K562 (cell line): ENCODE measurements around the gene ABHD16A. TPM values are rescaled to one million over a fixed set of nuclear protein-coding genes. Genes with fewer than 3 reads are reported as not detected.
A peak's percentile ranks its signal among the peaks of the same experiment; 100 is the strongest.

ENCODE experiments used
- ARID3A ChIP-seq: IDR thresholded peaks from 2 replicates; pipeline ENCODE4 v1.6.1; 2012; ENCODE audit warnings: low read depth, low read length, improper control_type of control experiment, borderline replicate concordance
- ATF1 ChIP-seq, 2 experiments: fragments of 450-650 bp in 1 of 2; IDR thresholded peaks; 2 replicates each; pipeline ENCODE4 v1.6.1; 2016; ENCODE audit warnings: missing compliant biosample characterization in 1 of 2, missing genetic modification characterization in 1 of 2
- ELK3 ChIP-seq: fragments of 450-650 bp; formaldehyde crosslinking; IDR thresholded peaks from 2 replicates; pipeline ENCODE4 v1.4.0; 2020; ENCODE audit warnings: mild to moderate bottlenecking
- HEY1 ChIP-seq: fragments of 250-450 bp; sonication (Bioruptor Pico); IDR thresholded peaks from 2 replicates; pipeline ENCODE4 v1.5.0; 2020; ENCODE audit warnings: mild to moderate bottlenecking, moderate library complexity, borderline replicate concordance
- HNRNPUL1 ChIP-seq: fragments of 200-400 bp; formaldehyde crosslinking; IDR thresholded peaks from 2 replicates; pipeline ENCODE4 v1.6.1; 2017; ENCODE audit warnings: low read length
- HSF4 ChIP-seq: fragments of 250-450 bp; sonication (Bioruptor Pico); IDR thresholded peaks from 2 replicates; pipeline ENCODE4 v2.1.2; 2022; ENCODE audit warnings: mild to moderate bottlenecking, moderate library complexity, borderline replicate concordance
- JUND ChIP-seq, 2 experiments: IDR thresholded peaks; 2 replicates in 1 of 2; 3 replicates in 1 of 2; pipeline ENCODE4 v1.6.1; 2011; ENCODE audit warnings: borderline replicate concordance in 2 of 2, low read depth in 2 of 2, low read length in 2 of 2, improper control_type of control experiment in 1 of 2, missing biosample characterization in 1 of 2, missing genetic modification characterization in 1 of 2, missing genetic modification reagents in 1 of 2
- MAZ ChIP-seq, 2 experiments: fragments of 450-650 bp in 1 of 2; sonication (generic) in 1 of 2; formaldehyde crosslinking; IDR thresholded peaks in 1 of 2; conservative IDR thresholded peaks in 1 of 2; 2 replicates each; pipeline versions ENCODE4 v1.4.0 to v1.5.0; 2020; ENCODE audit warnings: mild to moderate bottlenecking in 1 of 2, missing genetic modification reagents in 1 of 2
- MTA1 ChIP-seq: fragments of 450-650 bp; IDR thresholded peaks from 2 replicates; pipeline ENCODE4 v1.6.1; 2017; ENCODE audit warnings: borderline replicate concordance
- NR4A1 ChIP-seq, 2 experiments: fragments of 250-450 bp in 1 of 2; fragments of 450-650 bp in 1 of 2; sonication (Bioruptor Pico) in 1 of 2; IDR thresholded peaks; 2 replicates each; pipeline versions ENCODE4 v1.4.0 to v1.6.1; 2016 to 2020; ENCODE audit warnings: mild to moderate bottlenecking in 2 of 2, missing compliant biosample characterization in 1 of 2, missing genetic modification characterization in 1 of 2, moderate library complexity in 1 of 2
- SRF ChIP-seq, 2 experiments: fragments of 250-450, 450-650 bp in 1 of 2; sonication (Bioruptor Pico) in 1 of 2; sonication (generic) in 1 of 2; formaldehyde crosslinking; IDR thresholded peaks; 2 replicates each; pipeline versions ENCODE4 v1.5.0 to v1.5.1; 2020 to 2022; ENCODE audit warnings: mild to moderate bottlenecking in 1 of 2, missing genetic modification reagents in 1 of 2
- SRSF3 ChIP-seq: fragments of 200-400 bp; formaldehyde crosslinking; IDR thresholded peaks from 2 replicates; pipeline ENCODE4 v1.6.1; 2016; ENCODE audit warnings: mild to moderate bottlenecking, low read length, moderate library complexity; ENCODE audit not compliant: insufficient read depth
- STAT5A ChIP-seq: IDR thresholded peaks from 2 replicates; pipeline ENCODE4 v1.6.1; 2012; ENCODE audit warnings: low read length, inconsistent platforms, borderline replicate concordance
- TAF7 ChIP-seq: fragments of 450-650 bp; IDR thresholded peaks from 2 replicates; pipeline ENCODE4 v1.6.1; 2016; ENCODE audit warnings: missing genetic modification characterization, missing compliant biosample characterization
- TCF7 ChIP-seq: sonication (generic); IDR thresholded peaks from 2 replicates; pipeline ENCODE4 v1.6.1; 2016; ENCODE audit warnings: antibody characterized with exemption, borderline replicate concordance
- ZNF512 ChIP-seq: IDR thresholded peaks from 2 replicates; pipeline ENCODE4 v1.6.1; 2016; ENCODE audit warnings: missing genetic modification characterization, missing compliant biosample characterization
- polyA plus RNA-seq, 8 experiments: library from polyadenylated mRNA; depleted of rRNA in 4 of 8; stranded (reverse) in 5 of 8; unstranded in 3 of 8; fragments of >200 nt; fragmentation: Nextera tagmentation in 2 of 8; fragmentation: Illumina TruSeq in 1 of 8; extraction: Ambion mirVana in 2 of 8; extraction: Trizol in 1 of 8; gene quantifications; 2 replicates each; pipeline versions ENCODE4 v1.2.1 to v1.2.3, GENCODE V29; 2011 to 2014; ENCODE audit warnings: inconsistent platforms in 1 of 8, missing spikeins in 1 of 8
- total RNA-seq, 7 experiments: library from RNA; depleted of rRNA in 6 of 7; stranded (reverse); fragments of >200 nt in 6 of 7; fragmentation: Illumina TruSeq in 2 of 7; extraction: Trizol in 2 of 7; gene quantifications; 2 replicates each; pipeline versions ENCODE4 v1.2.1 to v1.2.3, GENCODE V29; 2011 to 2021; ENCODE audit warnings: low replicate concordance in 1 of 7
- TF ChIP-seq, protein P1 (sequence below): fragments of 450-650 bp; IDR thresholded peaks from 2 replicates; pipeline ENCODE4 v1.6.1; 2016
- TF ChIP-seq, protein P2 (sequence below): sonication (generic); formaldehyde crosslinking; IDR thresholded peaks from 2 replicates; pipeline ENCODE4 v1.9.0; 2022; ENCODE audit warnings: mild to moderate bottlenecking, missing genetic modification reagents

The ABHD16A gene
- total and polyA plus RNA-seq, 9 of the 15 experiments (the other 6 are each of a cell fraction or from before 2014, with no cell fraction given) = 25.8 to 120 (median 81.6) TPM

DNA sequence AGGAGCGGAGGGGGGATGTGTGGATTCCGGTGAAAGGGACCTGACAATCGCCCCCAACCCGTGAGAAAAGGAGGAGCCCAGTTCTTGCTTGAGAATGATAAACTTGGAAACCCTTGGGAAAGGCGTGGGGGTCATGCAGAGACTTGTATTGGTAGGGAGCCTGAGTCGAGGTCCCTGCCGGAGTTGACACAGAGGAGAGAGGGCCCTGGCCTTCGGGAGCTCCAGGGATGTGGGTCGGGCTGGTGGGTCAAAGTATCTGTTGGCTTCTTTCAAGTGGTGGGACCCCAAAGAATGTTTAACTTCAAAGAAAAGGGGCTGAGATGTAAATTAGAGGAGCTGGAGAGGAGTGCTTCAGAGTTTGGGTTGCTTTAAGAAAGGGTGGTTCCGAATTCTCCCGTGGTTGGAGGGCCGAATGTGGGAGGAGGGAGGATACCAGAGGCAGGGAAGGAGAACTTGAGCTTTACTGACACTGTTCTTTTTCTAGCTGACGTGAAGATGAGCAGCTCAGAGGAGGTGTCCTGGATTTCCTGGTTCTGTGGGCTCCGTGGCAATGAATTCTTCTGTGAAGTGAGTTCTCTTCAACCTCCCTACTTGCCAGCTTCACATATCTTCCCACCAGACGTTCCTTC, 36.7 kb downstream of the ABHD16A start (continued):
- TF ChIP-seq STAT5A = no peak
- no peak for TF ChIP-seq ARID3A
- TF ChIP-seq, protein P1, sequence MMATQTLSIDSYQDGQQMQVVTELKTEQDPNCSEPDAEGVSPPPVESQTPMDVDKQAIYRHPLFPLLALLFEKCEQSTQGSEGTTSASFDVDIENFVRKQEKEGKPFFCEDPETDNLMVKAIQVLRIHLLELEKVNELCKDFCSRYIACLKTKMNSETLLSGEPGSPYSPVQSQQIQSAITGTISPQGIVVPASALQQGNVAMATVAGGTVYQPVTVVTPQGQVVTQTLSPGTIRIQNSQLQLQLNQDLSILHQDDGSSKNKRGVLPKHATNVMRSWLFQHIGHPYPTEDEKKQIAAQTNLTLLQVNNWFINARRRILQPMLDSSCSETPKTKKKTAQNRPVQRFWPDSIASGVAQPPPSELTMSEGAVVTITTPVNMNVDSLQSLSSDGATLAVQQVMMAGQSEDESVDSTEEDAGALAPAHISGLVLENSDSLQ = no peak
- TF ChIP-seq HSF4 (CRISPR knock-in tag) = no peak; the same call in 1 of the 2 replicates
- TF ChIP-seq ATF1 (CRISPR knock-in tag; IDR thresholded peaks at IDR 0.05) = no peak
- no peak for TF ChIP-seq ATF1 (tag; IDR thresholded peaks at IDR 0.05)
- no peak for TF ChIP-seq HNRNPUL1
- no peak for TF ChIP-seq SRSF3
- TF ChIP-seq NR4A1 (CRISPR knock-in tag; IDR thresholded peaks at IDR 0.05) = no peak
- no peak for TF ChIP-seq NR4A1 (tag; IDR thresholded peaks at IDR 0.05)
- no peak for TF ChIP-seq ZNF512 (tag)
- no peak for TF ChIP-seq HEY1 (CRISPR knock-in tag)
- TF ChIP-seq MAZ (CRISPR knock-in tag; conservative IDR thresholded peaks at IDR 0.05 in 1 of 2, IDR thresholded peaks at IDR 0.05 in 1 of 2) = no peak
- TF ChIP-seq MTA1 = no peak
- no peak for TF ChIP-seq TAF7 (tag)
- no peak for TF ChIP-seq TCF7
- no peak for TF ChIP-seq JUND (IDR thresholded peaks at IDR 0.05; ENCODE audit: borderline replicate concordance, low read depth, low read length)
- no peak for TF ChIP-seq JUND (tag; IDR thresholded peaks at IDR 0.05; ENCODE audit: borderline replicate concordance, low read depth, low read length)
- TF ChIP-seq ELK3 (CRISPR knock-in tag) = no peak
- 0 out of 4 replicates have a peak, but pooled peaks of 1 of the 2 experiments have one; percentile 56 for TF ChIP-seq SRF (CRISPR knock-in tag; IDR thresholded peaks at IDR 0.05)
- TF ChIP-seq, protein P2, sequence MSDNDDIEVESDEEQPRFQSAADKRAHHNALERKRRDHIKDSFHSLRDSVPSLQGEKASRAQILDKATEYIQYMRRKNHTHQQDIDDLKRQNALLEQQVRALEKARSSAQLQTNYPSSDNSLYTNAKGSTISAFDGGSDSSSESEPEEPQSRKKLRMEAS (CRISPR knock-in tag) = no peak
